ENCODE data around the gene CDC42BPB. TPM values are rescaled to one million over a fixed set of nuclear protein-coding genes. Genes with fewer than 3 reads are reported as not detected.
A peak's percentile ranks its signal among the peaks of the same experiment; 100 is the strongest.

Gene CDC42BPB
- total RNA-seq, 1 experiment from 2014 or later: 96.9 TPM

GRCh38 chr14:102991376-102991775 lies 66.0 kb downstream of the CDC42BPB start:
- no peak for DNase-seq (ENCODE audit: low spot score)
- TF ChIP-seq NR3C1 (CRISPR knock-in tag; conservative IDR thresholded peaks at IDR 0.05; ENCODE audit: low read depth) (no peak), ZNF425 (CRISPR knock-in tag; conservative IDR thresholded peaks at IDR 0.05) (no peak), HMGXB4 (CRISPR knock-in tag; IDR thresholded peaks at IDR 0.05) (no peak), ZNF263 (CRISPR knock-in tag; IDR thresholded peaks at IDR 0.05; ENCODE audit: low read depth) (no peak), MYBL2 (CRISPR knock-in tag; IDR thresholded peaks at IDR 0.05) (no peak), TEAD1 (CRISPR knock-in tag; IDR thresholded peaks at IDR 0.05) (no peak), JUN (CRISPR knock-in tag; IDR thresholded peaks at IDR 0.05) (no peak), TP53 (CRISPR knock-in tag; IDR thresholded peaks at IDR 0.05) (no peak), SMAD3 (CRISPR knock-in tag; IDR thresholded peaks at IDR 0.05; ENCODE audit: borderline replicate concordance) (no peak), E2F1 (CRISPR knock-in tag; IDR thresholded peaks at IDR 0.05) (no peak), ZNF121 (CRISPR knock-in tag; IDR thresholded peaks at IDR 0.05) (no peak), E2F4 (CRISPR knock-in tag; IDR thresholded peaks at IDR 0.05; ENCODE audit: borderline replicate concordance, low read depth) (no peak), ETV6 (CRISPR knock-in tag; IDR thresholded peaks at IDR 0.05) (no peak), CREM (CRISPR knock-in tag; IDR thresholded peaks at IDR 0.05) (no peak), ZNF232 (CRISPR knock-in tag; IDR thresholded peaks at IDR 0.05) (no peak), PREB (CRISPR knock-in tag; IDR thresholded peaks at IDR 0.05; ENCODE audit: borderline replicate concordance) (no peak), MXD4 (CRISPR knock-in tag; IDR thresholded peaks at IDR 0.05; ENCODE audit: borderline replicate concordance) (no peak), HMGA2 (CRISPR knock-in tag; IDR thresholded peaks at IDR 0.05) (no peak)
- Mint-ChIP-seq H3K27ac (peak overlapping the region; percentile 20; the same call in 1 of the 2 replicates), H3K9me3 (peaks cover 20% of the 10 kb centered on the region), H3K4me3 (no peak overlapping the region), H3K4me1 (0 out of 2 replicates have a peak, but pooled peaks cover 4% of the 10 kb centered on the region), H3K36me3 (peaks cover 63% of the 10 kb centered on the region), H3K27me3 (ENCODE audit: low read depth) (no peaks in the 10 kb centered on the region)
- ChIA-PET POLR2A (no interaction called here), CTCF (no interaction called here)
- ATAC-seq: no peak

GRCh38 chr14:102988054-102988453 lies 69.3 kb downstream of the CDC42BPB start:
- H3K27me3 Mint-ChIP-seq (ENCODE audit: low read depth): no peaks in the 10 kb centered on the region
- peaks cover 73% of the 10 kb centered on the region for H3K36me3 Mint-ChIP-seq
- ChIA-PET POLR2A (no interaction called here), CTCF (no interaction called here)
- peaks cover 20% of the 10 kb centered on the region for H3K9me3 Mint-ChIP-seq
- DNase-seq (ENCODE audit: low spot score) (no peak), ATAC-seq (no peak)
- no peak overlapping the region for H3K27ac Mint-ChIP-seq
- H3K4me1 Mint-ChIP-seq: 0 out of 2 replicates have a peak, but pooled peaks cover 4% of the 10 kb centered on the region
- no peak overlapping the region for H3K4me3 Mint-ChIP-seq
- TF ChIP-seq HMGA2 (CRISPR knock-in tag; IDR thresholded peaks at IDR 0.05) (no peak), ZBTB21 (CRISPR knock-in tag; IDR thresholded peaks at IDR 0.05; ENCODE audit: borderline replicate concordance) (no peak), OVOL2 (CRISPR knock-in tag; IDR thresholded peaks at IDR 0.05; ENCODE audit: borderline replicate concordance) (no peak), ZNF532 (CRISPR knock-in tag; IDR thresholded peaks at IDR 0.05; ENCODE audit: borderline replicate concordance) (no peak), NFATC4 (CRISPR knock-in tag; IDR thresholded peaks at IDR 0.05) (no peak), ZBTB43 (CRISPR knock-in tag; IDR thresholded peaks at IDR 0.05) (no peak), ZNF423 (CRISPR knock-in tag; IDR thresholded peaks at IDR 0.05) (no peak)

All from WTC11 (cell line).